CD4-positive, alpha-beta T cell treated with Interferon gamma for 1 hour (primary cell): Measurements from ENCODE around the gene CECR2.
"Not testable (repeated sequence)": the region's sequence is repeated elsewhere in the genome, so short reads cannot be mapped to it uniquely, and the experiment has no call there.

Experiments used
- DNase-seq: peaks from one replicate; pipeline ENCODE4 v3.0.0-alpha.2; 2020

CECR2 gene

GRCh38 chr22:17523925-17524324 is 154.7 kb downstream of the CECR2 start:
- no peak for DNase-seq

GRCh38 chr22:17536269-17536668 is 167.0 kb downstream of the CECR2 start:
- DNase-seq, result no peak

GRCh38 chr22:17537155-17537554 is 167.9 kb downstream of the CECR2 start:
- DNase-seq, result no peak

GRCh38 chr22:17540481-17540880 is 171.2 kb downstream of the CECR2 start:
- no peak for DNase-seq

GRCh38 chr22:17541476-17541875 is 172.2 kb downstream of the CECR2 start:
- DNase-seq, result no peak

- no peak for DNase-seq
Observed at GRCh38 chr22:17542452-17542851, 173.2 kb downstream of the CECR2 start.

- DNase-seq, result no peak
Observed at GRCh38 chr22:17548010-17548755, 178.9 kb downstream of the CECR2 start.

- no peak for DNase-seq
Observed at GRCh38 chr22:17548756-17549035, 179.4 kb downstream of the CECR2 start.

- no peak for DNase-seq
Observed at GRCh38 chr22:17549183-17549582, 179.9 kb downstream of the CECR2 start.

GRCh38 chr22:17549655-17550054 is 180.4 kb downstream of the CECR2 start:
- no peak for DNase-seq

- no peak for DNase-seq
Observed at GRCh38 chr22:17552737-17553136, 183.5 kb downstream of the CECR2 start.

GRCh38 chr22:17554814-17555213 is 185.6 kb downstream of the CECR2 start:
- no peak for DNase-seq

GRCh38 chr22:17559188-17559587 is 189.9 kb downstream of the CECR2 start:
- DNase-seq, result no peak

GRCh38 chr22:17562906-17563870 is 193.9 kb downstream of the CECR2 start, which contains the start of gene SLC25A18:
TSS of gene SLC25A18 (plus strand) at chr22:17563498. CDS start at chr22:17579945, 16,447 bp downstream.
- no peak for DNase-seq

GRCh38 chr22:17563936-17564391 is 194.7 kb downstream of the CECR2 start:
- no peak for DNase-seq

GRCh38 chr22:17566016-17566687 is 196.9 kb downstream of the CECR2 start:
- DNase-seq, result not testable (repeated sequence)

- no peak for DNase-seq
Observed at GRCh38 chr22:17566776-17567175, 197.5 kb downstream of the CECR2 start.

GRCh38 chr22:17569971-17570511 is 200.8 kb downstream of the CECR2 start:
- no peak for DNase-seq

- DNase-seq, result no peak
Observed at GRCh38 chr22:17570851-17571631, 201.8 kb downstream of the CECR2 start.

- no peak for DNase-seq
Observed at GRCh38 chr22:17575151-17575550, 205.9 kb downstream of the CECR2 start.

- no peak for DNase-seq
Observed at GRCh38 chr22:17575681-17576080, 206.4 kb downstream of the CECR2 start.

GRCh38 chr22:17576470-17576869 is 207.2 kb downstream of the CECR2 start:
- no peak for DNase-seq
